ENCODE data around the gene PAX1. TPM values are rescaled to one million over a fixed set of nuclear protein-coding genes. Genes with fewer than 3 reads are reported as not detected.
A peak's percentile ranks its signal among the peaks of the same experiment; 100 is the strongest.

Gene PAX1
- total RNA-seq, 1 donor from 2014 or later: not detected

GRCh38 chr20:21703717-21704407, 1.6 kb upstream of the PAX1 start:
- Histone ChIP-seq H3K27ac (replicated peaks) (no peak overlapping the region), H3K9me3 (replicated peaks) (no peaks in the 10 kb centered on the region), H3K4me1 (peaks cover 32% of the 10 kb centered on the region), H3K36me3 (no peaks in the 10 kb centered on the region), H3K4me3 (no peak overlapping the region), H3K27me3 (ENCODE audit: low read depth) (peaks cover 99% of the 10 kb centered on the region)
- intact Hi-C loops (cut with micrococcal nuclease): no loop called here
- no peak for DNase-seq
- TF ChIP-seq CTCF (IDR thresholded peaks at IDR 0.05; ENCODE audit: borderline replicate concordance): no peak

GRCh38 chr20:21704408-21705385, 767 bp upstream of the PAX1 start:
- H3K4me3 ChIP-seq: no peak overlapping the region
- intact Hi-C loops (cut with micrococcal nuclease): no loop called here
- peaks cover 32% of the 10 kb centered on the region for H3K4me1 ChIP-seq
- H3K36me3 ChIP-seq: no peaks in the 10 kb centered on the region
- no peak overlapping the region for H3K27ac ChIP-seq (replicated peaks)
- peaks cover 99% of the 10 kb centered on the region for H3K27me3 ChIP-seq (ENCODE audit: low read depth)
- no peak for DNase-seq
- TF ChIP-seq CTCF (IDR thresholded peaks at IDR 0.05; ENCODE audit: borderline replicate concordance): no peak
- H3K9me3 ChIP-seq (replicated peaks): no peaks in the 10 kb centered on the region

- DNase-seq: no peak
- intact Hi-C loops (cut with micrococcal nuclease): no loop called here
- no peak overlapping the region for H3K27ac ChIP-seq (replicated peaks)
- H3K4me1 ChIP-seq: peaks cover 30% of the 10 kb centered on the region
- H3K9me3 ChIP-seq (replicated peaks): no peaks in the 10 kb centered on the region
- no peak for TF ChIP-seq CTCF (IDR thresholded peaks at IDR 0.05; ENCODE audit: borderline replicate concordance)
- H3K27me3 ChIP-seq (ENCODE audit: low read depth): peaks cover 98% of the 10 kb centered on the region
- H3K36me3 ChIP-seq: no peaks in the 10 kb centered on the region
- peak overlapping the region; percentile 46 for H3K4me3 ChIP-seq
Measured at GRCh38 chr20:21706261-21707195, 1.1 kb downstream of the PAX1 start.

GRCh38 chr20:21707267-21707666, 1.8 kb downstream of the PAX1 start:
- DNase-seq: no peak
- Histone ChIP-seq H3K4me3 (no peak overlapping the region), H3K36me3 (no peaks in the 10 kb centered on the region), H3K27ac (replicated peaks) (no peak overlapping the region), H3K27me3 (ENCODE audit: low read depth) (peaks cover 98% of the 10 kb centered on the region), H3K4me1 (peaks cover 23% of the 10 kb centered on the region), H3K9me3 (replicated peaks) (no peaks in the 10 kb centered on the region)
- no peak for TF ChIP-seq CTCF (IDR thresholded peaks at IDR 0.05; ENCODE audit: borderline replicate concordance)
- intact Hi-C loops (cut with micrococcal nuclease): no loop called here

Measured in left ventricle myocardium inferior (tissue), 1 donor.